IMR-90 (cell line): ENCODE results near the gene NCLN. TPM values are rescaled to one million over a fixed set of nuclear protein-coding genes. Genes with fewer than 3 reads are reported as not detected.

Experiments used
- ATAC-seq: fragments of 200-7000 bp; cut with Tn5 transposase; 2 replicates; pipeline ENCODE4 v1.9.1; 2020; ENCODE audit warnings: low read depth, mild to moderate bottlenecking, moderate library complexity
- BruUV-seq: library from RNA; stranded (reverse); fragments of 400-500 nt; replicated peaks from 2 replicates; lab custom pipeline; 2021; lab: Mats Ljungman, UMichigan
- CTCF ChIA-PET: fragments of 300-600 bp; formaldehyde crosslinking; extraction: SDS; loops from one replicate; lab custom pipeline; 2021; ENCODE audit warnings: antibody characterized with exemption; lab: Yijun Ruan, JAX
- POLR2A ChIA-PET: fragments of 300-600 bp; sonication (Branson Sonifier 250); formaldehyde crosslinking; loops from one replicate; lab custom pipeline; 2022; ENCODE audit warnings: antibody characterized with exemption; ENCODE audit not compliant: unreplicated experiment; lab: Charles Lee
- DNase-seq: peaks from one replicate; pipeline ENCODE4 v3.0.0; 2013
- H2AFZ ChIP-seq: replicated peaks from 2 replicates; pipeline ENCODE3; 2013; ENCODE audit warnings: low read length, mild to moderate bottlenecking; ENCODE audit not compliant: poor library complexity
- H2AK5ac ChIP-seq: 2 replicates; pipeline ENCODE4 v1.6.1; 2013; ENCODE audit warnings: low read depth, low read length, inconsistent platforms
- H2AK9ac ChIP-seq: replicated peaks from 2 replicates; pipeline ENCODE3; 2013; ENCODE audit warnings: mild to moderate bottlenecking, low read depth, low read length, moderate library complexity; ENCODE audit not compliant: poor library complexity
- H2BK120ac ChIP-seq: 2 replicates; pipeline ENCODE4 v1.6.1; 2013; ENCODE audit warnings: low read depth, low read length, inconsistent platforms
- H2BK15ac ChIP-seq: 3 replicates; pipeline ENCODE4 v1.6.1; 2013; ENCODE audit warnings: low read depth, low read length, inconsistent platforms
- H2BK20ac ChIP-seq: 2 replicates; pipeline ENCODE4 v1.6.1; 2013; ENCODE audit warnings: low read depth, mild to moderate bottlenecking, inconsistent platforms, low read length, moderate library complexity
- H2BK5ac ChIP-seq: 2 replicates; pipeline ENCODE4 v1.6.1; 2013; ENCODE audit warnings: mild to moderate bottlenecking, low read depth, low read length, inconsistent platforms; ENCODE audit not compliant: poor library complexity, severe bottlenecking
- H3K14ac ChIP-seq: replicated peaks from 2 replicates; pipeline ENCODE4 v1.6.1; 2013; ENCODE audit warnings: low read depth, low read length, inconsistent platforms
- H3K18ac ChIP-seq: 2 replicates; pipeline ENCODE4 v1.6.1; 2013; ENCODE audit warnings: low read depth, low read length, control low read depth
- H3K23ac ChIP-seq: 2 replicates; pipeline ENCODE4 v1.6.1; 2013; ENCODE audit warnings: low read depth, low read length, inconsistent platforms
- H3K27ac ChIP-seq: 2 replicates; pipeline ENCODE4 v1.5.1; 2013; ENCODE audit warnings: mild to moderate bottlenecking, control low read depth, low read length; ENCODE audit not compliant: insufficient read depth
- H3K27me3 ChIP-seq: 2 replicates; pipeline ENCODE4 v1.6.1; 2013; ENCODE audit warnings: low read length; ENCODE audit not compliant: control insufficient read depth, insufficient read depth
- H3K36me3 ChIP-seq: 2 replicates; pipeline ENCODE4 v1.6.1; 2013; ENCODE audit warnings: low read length, mixed read lengths; ENCODE audit not compliant: control insufficient read depth, insufficient read depth
- H3K4ac ChIP-seq: 2 replicates; pipeline ENCODE4 v1.6.1; 2013; ENCODE audit warnings: low read depth, low read length, inconsistent platforms
- H3K4me1 ChIP-seq: 2 replicates; pipeline ENCODE4 v1.6.1; 2013; ENCODE audit warnings: low read length, mixed read lengths; ENCODE audit not compliant: control insufficient read depth, insufficient read depth
- H3K4me2 ChIP-seq: 2 replicates; pipeline ENCODE4 v1.6.1; 2013; ENCODE audit warnings: low read depth, mild to moderate bottlenecking, control low read depth, low read length, moderate library complexity
- H3K4me3 ChIP-seq: 2 replicates; pipeline ENCODE4 v1.5.1; 2013; ENCODE audit warnings: low read depth, mild to moderate bottlenecking, control low read depth, low read length, moderate library complexity; ENCODE audit not compliant: insufficient read depth
- H3K56ac ChIP-seq: 2 replicates; pipeline ENCODE4 v1.6.1; 2013; ENCODE audit warnings: low read length, inconsistent platforms; ENCODE audit not compliant: insufficient read depth; ENCODE audit errors: extremely low read depth
- H3K79me1 ChIP-seq, 2 experiments: 2 replicates each; pipeline ENCODE4 v1.6.1; 2013; ENCODE audit warnings: low read length in 2 of 2, inconsistent platforms in 1 of 2, low read depth in 1 of 2
- H3K9ac ChIP-seq: 2 replicates; pipeline ENCODE4 v1.6.1; 2013; ENCODE audit warnings: low read depth, low read length, control low read depth
- H3K9me1 ChIP-seq: 2 replicates; pipeline ENCODE4 v1.6.1; 2013; ENCODE audit warnings: low read length, inconsistent platforms; ENCODE audit not compliant: insufficient read depth
- H3K9me3 ChIP-seq: 2 replicates; pipeline ENCODE4 v1.6.1; 2013; ENCODE audit warnings: low read length; ENCODE audit not compliant: control insufficient read depth, insufficient read depth
- H4K20me1 ChIP-seq: 2 replicates; pipeline ENCODE4 v1.6.1; 2013; ENCODE audit warnings: low read length, inconsistent platforms; ENCODE audit not compliant: insufficient read depth
- H4K5ac ChIP-seq: 2 replicates; pipeline ENCODE4 v1.6.1; 2013; ENCODE audit warnings: mild to moderate bottlenecking, low read depth, low read length, control low read depth
- H4K8ac ChIP-seq, 2 experiments: 2 replicates each; pipeline ENCODE4 v1.6.1; 2013; ENCODE audit warnings: low read depth in 2 of 2, low read length in 2 of 2, control low read depth in 1 of 2, inconsistent platforms in 1 of 2
- H4K91ac ChIP-seq: 2 replicates; pipeline ENCODE4 v1.6.1; 2013; ENCODE audit warnings: low read depth, low read length, inconsistent platforms; ENCODE audit not compliant: insufficient read depth
- CHD1 ChIP-seq: IDR thresholded peaks from 2 replicates; pipeline ENCODE4 v1.6.1; 2012; ENCODE audit warnings: low read depth, low read length, improper control_type of control experiment
- FOS ChIP-seq: fragments of 150-350 bp; IDR thresholded peaks from 2 replicates; pipeline ENCODE4 v1.6.1; 2016; ENCODE audit warnings: low read depth, low read length
- RFX5 ChIP-seq: IDR thresholded peaks from 2 replicates; pipeline ENCODE4 v1.8.0; 2012; ENCODE audit warnings: low read depth, mild to moderate bottlenecking, low read length, moderate library complexity
- dilution Hi-C: fragments of 300-500 bp; cut with HindIII; formaldehyde crosslinking; loops from one replicate; pipeline ENCODE4 v1.14.3; 2018; ENCODE audit warnings: low sequenced_read_pairs; ENCODE audit not compliant: unreplicated experiment
- in situ Hi-C: fragments of 300-500 bp; cut with MboI; formaldehyde crosslinking; loops from 3 replicates; pipeline ENCODE4 v1.14.3; 2019; ENCODE audit warnings: low sequenced_read_pairs, inconsistent platforms, mixed read lengths
- intact Hi-C: fragments of 100-400 bp; cut with micrococcal nuclease; formaldehyde crosslinking; loops from 2 replicates; pipeline ENCODE4 v1.10.0; 2022
- polyA plus RNA-seq, 3 experiments: library from polyadenylated mRNA; depleted of rRNA; stranded (reverse); fragments of >200 nt; gene quantifications; 2 replicates each; pipeline ENCODE4 v1.2.3, GENCODE V29; 2012; ENCODE audit warnings: low replicate concordance in 1 of 3
- total RNA-seq: library from RNA; depleted of rRNA; stranded (reverse); fragments of >200 nt; gene quantifications from 2 replicates; pipeline ENCODE4 v1.2.3, GENCODE V29; 2012
- TF ChIP-seq, protein P1 (sequence below): fragments of 150-350 bp; IDR thresholded peaks from 2 replicates; pipeline ENCODE4 v1.6.1; 2016; ENCODE audit warnings: low read depth, mild to moderate bottlenecking, low read length, moderate library complexity, borderline replicate concordance

NCLN gene
- total and polyA plus RNA-seq, 2 of the 4 experiments (the other 2 are of a cell fraction), result 32.8 to 90.8 TPM

DNA sequence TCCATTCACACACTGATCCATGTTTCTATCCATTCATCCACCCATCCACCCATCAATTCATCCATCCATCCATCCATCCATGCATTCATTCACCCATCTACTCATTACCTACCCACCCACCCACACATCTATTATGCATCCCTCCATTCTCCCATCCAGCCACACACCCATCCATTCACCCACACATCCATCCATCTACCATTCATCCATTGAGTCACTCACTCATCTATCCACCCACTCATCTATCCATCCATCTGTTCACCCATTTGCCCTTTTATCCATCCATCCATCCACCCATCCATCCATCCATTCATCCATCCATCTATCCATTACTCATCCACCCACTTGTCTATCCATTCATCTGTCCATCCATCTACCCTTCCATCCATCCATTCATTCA lies 68.8 kb downstream of the NCLN start:
- Histone ChIP-seq H3K14ac (no peak overlapping the region), H4K91ac (no peak overlapping the region), H3K18ac (no peak overlapping the region), H4K8ac (no peak overlapping the region), H3K4ac (no peak overlapping the region), H2BK15ac (no peak overlapping the region), H4K5ac (no peak overlapping the region), H3K9ac (no peak overlapping the region), H4K20me1 (no peaks in the 10 kb centered on the region), H3K9me1 (no peaks in the 10 kb centered on the region), H3K79me1 (no peaks in the 10 kb centered on the region), H3K27me3 (peaks cover 12% of the 10 kb centered on the region), H3K4me1 (no peaks in the 10 kb centered on the region), H2BK120ac (no peak overlapping the region), H3K9me3 (peaks cover 10% of the 10 kb centered on the region), H3K56ac (no peak overlapping the region), H2BK5ac (peak overlapping the region; percentile 41), H2BK20ac (no peak overlapping the region), H3K23ac (no peak overlapping the region), H2AFZ (no peak overlapping the region), H3K36me3 (no peaks in the 10 kb centered on the region), H3K27ac (no peak overlapping the region), H3K4me2 (no peak overlapping the region), H2AK9ac (no peak overlapping the region), H2AK5ac (no peak overlapping the region), H3K4me3 (no peak overlapping the region)
- no peak for ATAC-seq
- intact Hi-C loops (no loop called here), dilution Hi-C loops (no loop called here), in situ Hi-C loops (no loop called here)
- ChIA-PET POLR2A (no interaction called here), CTCF (no interaction called here)
- no TSS peak for BruUV-seq
- TF ChIP-seq, protein P1, sequence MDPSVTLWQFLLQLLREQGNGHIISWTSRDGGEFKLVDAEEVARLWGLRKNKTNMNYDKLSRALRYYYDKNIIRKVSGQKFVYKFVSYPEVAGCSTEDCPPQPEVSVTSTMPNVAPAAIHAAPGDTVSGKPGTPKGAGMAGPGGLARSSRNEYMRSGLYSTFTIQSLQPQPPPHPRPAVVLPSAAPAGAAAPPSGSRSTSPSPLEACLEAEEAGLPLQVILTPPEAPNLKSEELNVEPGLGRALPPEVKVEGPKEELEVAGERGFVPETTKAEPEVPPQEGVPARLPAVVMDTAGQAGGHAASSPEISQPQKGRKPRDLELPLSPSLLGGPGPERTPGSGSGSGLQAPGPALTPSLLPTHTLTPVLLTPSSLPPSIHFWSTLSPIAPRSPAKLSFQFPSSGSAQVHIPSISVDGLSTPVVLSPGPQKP, result no peak
- TF ChIP-seq RFX5 (no peak), FOS (no peak), CHD1 (no peak)
- DNase-seq, result no peak
